Testis (tissue), 2 donors: ENCODE results near the gene CYB5RL.

ENCODE experiments used
- POLR2A ChIP-seq: fragments of 450-650 bp; IDR thresholded peaks from one replicate; pipeline ENCODE4 v1.6.1; 2017; ENCODE audit warnings: antibody characterized with exemption, mild to moderate bottlenecking, moderate library complexity
- TF ChIP-seq, protein P1 (sequence below), 3 experiments: fragments of 450-650 bp in 2 of 3; fragments of 200-600 bp in 1 of 3; sonication (generic) in 1 of 3; IDR thresholded peaks; one replicate each; pipeline ENCODE4 v1.5.1; 2016 to 2019; ENCODE audit warnings: antibody characterized with exemption in 3 of 3, mild to moderate bottlenecking in 2 of 3, moderate library complexity in 1 of 3

DNA sequence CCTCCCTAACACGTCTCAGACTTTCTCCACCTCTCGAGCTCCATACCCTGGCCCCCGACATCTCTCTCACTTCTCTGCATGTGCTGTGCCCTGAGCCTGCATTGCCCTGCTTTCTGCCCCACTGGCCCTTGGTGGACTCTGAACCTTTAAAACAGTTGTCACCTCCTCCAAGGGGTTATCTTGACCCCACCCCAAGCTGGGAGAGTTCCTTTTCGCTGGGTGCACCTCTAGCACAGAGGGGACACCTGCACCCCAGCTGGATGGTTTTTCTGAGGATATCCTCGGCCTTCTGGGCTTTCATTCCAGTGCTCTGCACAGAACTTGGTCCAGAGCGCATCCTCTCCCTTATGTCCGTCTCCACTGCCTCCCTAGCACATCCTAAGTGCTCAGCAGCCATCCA, 42.8 kb downstream of the CYB5RL start:
- no peak for TF ChIP-seq POLR2A
- TF ChIP-seq, protein P1, sequence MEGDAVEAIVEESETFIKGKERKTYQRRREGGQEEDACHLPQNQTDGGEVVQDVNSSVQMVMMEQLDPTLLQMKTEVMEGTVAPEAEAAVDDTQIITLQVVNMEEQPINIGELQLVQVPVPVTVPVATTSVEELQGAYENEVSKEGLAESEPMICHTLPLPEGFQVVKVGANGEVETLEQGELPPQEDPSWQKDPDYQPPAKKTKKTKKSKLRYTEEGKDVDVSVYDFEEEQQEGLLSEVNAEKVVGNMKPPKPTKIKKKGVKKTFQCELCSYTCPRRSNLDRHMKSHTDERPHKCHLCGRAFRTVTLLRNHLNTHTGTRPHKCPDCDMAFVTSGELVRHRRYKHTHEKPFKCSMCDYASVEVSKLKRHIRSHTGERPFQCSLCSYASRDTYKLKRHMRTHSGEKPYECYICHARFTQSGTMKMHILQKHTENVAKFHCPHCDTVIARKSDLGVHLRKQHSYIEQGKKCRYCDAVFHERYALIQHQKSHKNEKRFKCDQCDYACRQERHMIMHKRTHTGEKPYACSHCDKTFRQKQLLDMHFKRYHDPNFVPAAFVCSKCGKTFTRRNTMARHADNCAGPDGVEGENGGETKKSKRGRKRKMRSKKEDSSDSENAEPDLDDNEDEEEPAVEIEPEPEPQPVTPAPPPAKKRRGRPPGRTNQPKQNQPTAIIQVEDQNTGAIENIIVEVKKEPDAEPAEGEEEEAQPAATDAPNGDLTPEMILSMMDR (IDR thresholded peaks at IDR 0.05), result no peak
